SK-N-SH (cell line): Measurements from ENCODE around the gene ATP8B1. TPM values are rescaled to one million over a fixed set of nuclear protein-coding genes. Genes with fewer than 3 reads are reported as not detected.
A peak's percentile ranks its signal among the peaks of the same experiment; 100 is the strongest.

Source experiments
- CTCF ChIA-PET: fragments of 300-600, 350-600 bp; formaldehyde crosslinking; extraction: SDS; loops from one replicate; lab custom pipeline; 2021; lab: Yijun Ruan, JAX
- POLR2A ChIA-PET: fragments of 350-600 bp; sonication (Branson Sonifier 250); formaldehyde crosslinking; extraction: SDS; loops from one replicate; lab custom pipeline; 2020; ENCODE audit warnings: antibody characterized with exemption, inconsistent platforms; lab: Yijun Ruan, JAX
- DNase-seq: peaks from one replicate; pipeline ENCODE4 v3.0.0; 2012
- H2AFZ ChIP-seq: fragments of 200-600 bp; sonication (generic); 2 replicates; pipeline ENCODE4 v1.8.1; 2016; ENCODE audit warnings: antibody characterized with exemption, mild to moderate bottlenecking, low read depth
- H3F3A ChIP-seq: fragments of 200-600 bp; sonication (generic); replicated peaks from 2 replicates; pipeline ENCODE3; 2016; ENCODE audit warnings: antibody characterized with exemption, mild to moderate bottlenecking; ENCODE audit not compliant: insufficient read depth
- H3K27ac ChIP-seq, 2 experiments: fragments of 200-500 bp in 1 of 2; fragments of 200-600 bp in 1 of 2; sonication (Bioruptor generic) in 1 of 2; sonication (generic), shearing (Covaris generic) in 1 of 2; 2 replicates each; pipeline versions ENCODE4 v1.5.1 to v1.6.1; 2014 to 2016; ENCODE audit warnings: low read depth in 2 of 2, inconsistent platforms in 1 of 2, low read length in 1 of 2, mild to moderate bottlenecking in 1 of 2, mixed read lengths in 1 of 2
- H3K27me3 ChIP-seq: fragments of 200-600 bp; sonication (generic), shearing (Covaris generic); 2 replicates; pipeline ENCODE4 v1.6.1; 2016; ENCODE audit warnings: mixed run types; ENCODE audit not compliant: insufficient read depth
- H3K36me3 ChIP-seq, 2 experiments: fragments of 200-500 bp in 1 of 2; fragments of 200-600 bp in 1 of 2; sonication (Bioruptor generic) in 1 of 2; sonication (generic) in 1 of 2; replicated peaks in 1 of 2; 2 replicates each; pipeline versions ENCODE3 to v1.5.1; 2014 to 2016; ENCODE audit warnings: low read length in 1 of 2, mild to moderate bottlenecking in 1 of 2; ENCODE audit not compliant: insufficient read depth in 2 of 2, control insufficient read depth in 1 of 2
- H3K4me1 ChIP-seq, 2 experiments: fragments of 200-500 bp in 1 of 2; fragments of 200-600 bp in 1 of 2; sonication (Bioruptor generic) in 1 of 2; sonication (generic), shearing (Covaris generic) in 1 of 2; 2 replicates each; pipeline versions ENCODE4 v1.5.1 to v1.6.1; 2014 to 2016; ENCODE audit warnings: low read depth in 1 of 2, low read length in 1 of 2, mixed run types in 1 of 2; ENCODE audit not compliant: insufficient read depth in 2 of 2, control insufficient read depth in 1 of 2
- H3K4me2 ChIP-seq: fragments of 200-600 bp; sonication (generic), shearing (Covaris generic); 2 replicates; pipeline ENCODE4 v1.6.1; 2017; ENCODE audit warnings: mixed run types
- H3K4me3 ChIP-seq, 2 experiments: fragments of 200-500 bp in 1 of 2; fragments of 200-600 bp in 1 of 2; sonication (Bioruptor generic) in 1 of 2; sonication (generic), shearing (Covaris generic) in 1 of 2; 2 replicates each; pipeline versions ENCODE4 v1.5.1 to v1.8.1; 2014 to 2016; ENCODE audit warnings: low read depth in 2 of 2, inconsistent platforms in 1 of 2, low read length in 1 of 2, mild to moderate bottlenecking in 1 of 2, mixed read lengths in 1 of 2, moderate library complexity in 1 of 2
- H3K79me2 ChIP-seq: fragments of 200-600 bp; sonication (generic); 2 replicates; pipeline ENCODE4 v1.8.1; 2017; ENCODE audit warnings: mild to moderate bottlenecking; ENCODE audit not compliant: insufficient read depth
- H3K9ac ChIP-seq: fragments of 200-600 bp; sonication (generic); 2 replicates; pipeline ENCODE4 v1.6.1; 2017; ENCODE audit warnings: mixed run types
- H3K9me2 ChIP-seq: fragments of 200-600 bp; sonication (generic); 2 replicates; pipeline ENCODE4 v1.6.1; 2017; ENCODE audit warnings: mixed run types
- H3K9me3 ChIP-seq: fragments of 200-600 bp; sonication (generic); 2 replicates; pipeline ENCODE4 v1.6.1; 2017; ENCODE audit warnings: mixed run types, mild to moderate bottlenecking, moderate library complexity
- H4K20me1 ChIP-seq: fragments of 200-600 bp; sonication (generic); 2 replicates; pipeline ENCODE4 v1.6.1; 2017; ENCODE audit warnings: mild to moderate bottlenecking, mixed run types; ENCODE audit not compliant: insufficient read depth
- EZH2phosphoT487 ChIP-seq: fragments of 200-600 bp; sonication (generic); IDR thresholded peaks from 2 replicates; pipeline ENCODE4 v1.6.1; 2017; ENCODE audit warnings: low read depth, mixed run types, mild to moderate bottlenecking, antibody characterized with exemption, moderate library complexity, borderline replicate concordance
- FOSL2 ChIP-seq: IDR thresholded peaks from 2 replicates; pipeline ENCODE4 v1.4.0; 2012; ENCODE audit warnings: low read depth, mild to moderate bottlenecking, moderate library complexity, borderline replicate concordance
- FOXJ3 ChIP-seq: sonication (generic); formaldehyde crosslinking; IDR thresholded peaks from 2 replicates; pipeline ENCODE4 v1.5.1; 2020; ENCODE audit warnings: mild to moderate bottlenecking, missing genetic modification reagents
- FOXM1 ChIP-seq: IDR thresholded peaks from 2 replicates; pipeline ENCODE4 v1.4.0; 2012; ENCODE audit warnings: low read depth, mild to moderate bottlenecking
- GABPA ChIP-seq: IDR thresholded peaks from 2 replicates; pipeline ENCODE4 v1.4.0; 2012; ENCODE audit warnings: low read depth, mild to moderate bottlenecking
- MXI1 ChIP-seq: IDR thresholded peaks from 2 replicates; pipeline ENCODE4 v1.6.1; 2012; ENCODE audit warnings: mild to moderate bottlenecking, low read depth, low read length, improper control_type of control experiment
- RCOR1 ChIP-seq: fragments of 150-350 bp; IDR thresholded peaks from 2 replicates; pipeline ENCODE4 v1.6.1; 2017; ENCODE audit warnings: antibody characterized with exemption, low read length
- RFX5 ChIP-seq: IDR thresholded peaks from 2 replicates; pipeline ENCODE4 v1.6.1; 2012; ENCODE audit warnings: mild to moderate bottlenecking, improper control_type of control experiment, low read length
- TCF12 ChIP-seq: IDR thresholded peaks from 2 replicates; pipeline ENCODE4 v1.4.0; 2012
- WGBS: methylation state at CpG from one replicate; pipeline ENCODE4 v1.1.6; 2017; ENCODE audit warnings: low lambda C conversion rate; 5-methylcytosine and 5-hydroxymethylcytosine counted together
- polyA plus RNA-seq, 3 experiments: library from polyadenylated mRNA; depleted of rRNA; stranded (reverse); fragments of >200 nt; gene quantifications; 2 replicates each; pipeline ENCODE4 v1.2.3, GENCODE V29; 2012
- TF ChIP-seq, protein P1 (sequence below): fragments of 200-600 bp; sonication (generic); IDR thresholded peaks from 2 replicates; pipeline ENCODE4 v1.6.1; 2017; ENCODE audit warnings: antibody characterized with exemption, mild to moderate bottlenecking, moderate library complexity
- TF ChIP-seq, protein P2 (sequence below): IDR thresholded peaks from 2 replicates; pipeline ENCODE4 v1.4.0; 2012; ENCODE audit warnings: low read depth, borderline replicate concordance
- TF ChIP-seq, protein P3 (sequence below): IDR thresholded peaks from 2 replicates; pipeline ENCODE4 v1.4.0; 2012; ENCODE audit warnings: low read depth, borderline replicate concordance
- TF ChIP-seq, protein P4 (sequence below): fragments of 150-350 bp; IDR thresholded peaks from 2 replicates; pipeline ENCODE4 v1.6.1; 2016; ENCODE audit warnings: mild to moderate bottlenecking, low read depth, low read length
- TF ChIP-seq, protein P5 (sequence below): IDR thresholded peaks from 2 replicates; pipeline ENCODE4 v1.6.1; 2012; ENCODE audit warnings: mild to moderate bottlenecking, low read depth, low read length, moderate library complexity
- TF ChIP-seq, protein P6 (sequence below): fragments of 150-350 bp; IDR thresholded peaks from 2 replicates; pipeline ENCODE4 v1.6.1; 2017; ENCODE audit warnings: antibody characterized with exemption, low read length, low read depth, borderline replicate concordance

Gene ATP8B1
- polyA plus RNA-seq, 1 of the 3 experiments (the other 2 are of a cell fraction), result 43.8 TPM

DNA sequence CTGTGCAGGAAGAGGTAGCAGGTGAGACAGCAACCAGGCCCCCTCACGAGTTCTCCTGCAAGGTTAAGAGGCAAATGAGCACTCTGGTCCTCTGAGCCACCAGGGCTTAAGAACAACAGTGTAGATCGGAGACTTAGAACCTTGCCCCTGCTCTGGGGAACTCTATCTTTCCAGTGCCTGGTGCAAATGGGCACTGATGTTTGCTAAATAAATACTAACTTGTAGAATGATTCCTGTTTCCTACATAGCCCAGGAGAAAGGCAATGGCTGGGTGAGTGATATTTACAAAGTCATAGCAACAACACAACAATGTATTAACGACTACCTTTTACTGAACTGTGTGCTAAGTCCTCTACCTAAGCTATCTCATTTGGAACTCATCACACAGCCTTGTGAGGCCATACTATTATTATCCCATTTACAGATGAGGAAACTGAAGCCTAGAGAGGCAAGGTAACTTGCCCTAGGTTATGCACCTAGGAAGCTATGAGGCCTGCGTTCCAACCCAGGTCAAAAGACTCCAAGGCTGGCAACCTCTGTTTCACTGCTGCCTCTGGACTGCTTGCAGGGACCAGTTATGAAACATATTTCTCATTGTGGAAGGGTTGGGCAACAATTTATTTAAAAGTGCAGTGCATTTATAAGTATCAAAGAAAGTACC, 4.3 kb downstream of the ATP8B1 start:
- Histone ChIP-seq H3K9me3 (no peaks in the 10 kb centered on the region), H3K4me1 (peaks cover 13 to 30% of the 10 kb centered on the region in 2 experiments; a peak in 3 of 4 replicates), H4K20me1 (peaks cover 84% of the 10 kb centered on the region), H3K4me3 (no peak overlapping the region), H3F3A (peaks cover 7% of the 10 kb centered on the region), H3K27ac (no peak overlapping the region), H3K27me3 (no peaks in the 10 kb centered on the region), H3K36me3 (peaks cover 0 to 20% of the 10 kb centered on the region in 2 experiments), H3K79me2 (peaks cover 99% of the 10 kb centered on the region), H3K4me2 (peak overlapping the region; percentile 85), H3K9ac (no peak overlapping the region), H3K9me2 (no peaks in the 10 kb centered on the region), H2AFZ (no peak overlapping the region)
- CTCF ChIA-PET, result no interaction called here
- TF ChIP-seq, protein P1, sequence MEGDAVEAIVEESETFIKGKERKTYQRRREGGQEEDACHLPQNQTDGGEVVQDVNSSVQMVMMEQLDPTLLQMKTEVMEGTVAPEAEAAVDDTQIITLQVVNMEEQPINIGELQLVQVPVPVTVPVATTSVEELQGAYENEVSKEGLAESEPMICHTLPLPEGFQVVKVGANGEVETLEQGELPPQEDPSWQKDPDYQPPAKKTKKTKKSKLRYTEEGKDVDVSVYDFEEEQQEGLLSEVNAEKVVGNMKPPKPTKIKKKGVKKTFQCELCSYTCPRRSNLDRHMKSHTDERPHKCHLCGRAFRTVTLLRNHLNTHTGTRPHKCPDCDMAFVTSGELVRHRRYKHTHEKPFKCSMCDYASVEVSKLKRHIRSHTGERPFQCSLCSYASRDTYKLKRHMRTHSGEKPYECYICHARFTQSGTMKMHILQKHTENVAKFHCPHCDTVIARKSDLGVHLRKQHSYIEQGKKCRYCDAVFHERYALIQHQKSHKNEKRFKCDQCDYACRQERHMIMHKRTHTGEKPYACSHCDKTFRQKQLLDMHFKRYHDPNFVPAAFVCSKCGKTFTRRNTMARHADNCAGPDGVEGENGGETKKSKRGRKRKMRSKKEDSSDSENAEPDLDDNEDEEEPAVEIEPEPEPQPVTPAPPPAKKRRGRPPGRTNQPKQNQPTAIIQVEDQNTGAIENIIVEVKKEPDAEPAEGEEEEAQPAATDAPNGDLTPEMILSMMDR, result no peak
- TF ChIP-seq, protein P2, sequence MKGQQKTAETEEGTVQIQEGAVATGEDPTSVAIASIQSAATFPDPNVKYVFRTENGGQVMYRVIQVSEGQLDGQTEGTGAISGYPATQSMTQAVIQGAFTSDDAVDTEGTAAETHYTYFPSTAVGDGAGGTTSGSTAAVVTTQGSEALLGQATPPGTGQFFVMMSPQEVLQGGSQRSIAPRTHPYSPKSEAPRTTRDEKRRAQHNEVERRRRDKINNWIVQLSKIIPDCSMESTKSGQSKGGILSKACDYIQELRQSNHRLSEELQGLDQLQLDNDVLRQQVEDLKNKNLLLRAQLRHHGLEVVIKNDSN, result no peak
- TF ChIP-seq GABPA (no peak), MXI1 (no peak), TCF12 (no peak), RCOR1 (no peak), RFX5 (no peak), FOXM1 (no peak), FOXJ3 (CRISPR knock-in tag) (no peak), EZH2phosphoT487 (no peak), FOSL2 (no peak)
- TF ChIP-seq, protein P3, sequence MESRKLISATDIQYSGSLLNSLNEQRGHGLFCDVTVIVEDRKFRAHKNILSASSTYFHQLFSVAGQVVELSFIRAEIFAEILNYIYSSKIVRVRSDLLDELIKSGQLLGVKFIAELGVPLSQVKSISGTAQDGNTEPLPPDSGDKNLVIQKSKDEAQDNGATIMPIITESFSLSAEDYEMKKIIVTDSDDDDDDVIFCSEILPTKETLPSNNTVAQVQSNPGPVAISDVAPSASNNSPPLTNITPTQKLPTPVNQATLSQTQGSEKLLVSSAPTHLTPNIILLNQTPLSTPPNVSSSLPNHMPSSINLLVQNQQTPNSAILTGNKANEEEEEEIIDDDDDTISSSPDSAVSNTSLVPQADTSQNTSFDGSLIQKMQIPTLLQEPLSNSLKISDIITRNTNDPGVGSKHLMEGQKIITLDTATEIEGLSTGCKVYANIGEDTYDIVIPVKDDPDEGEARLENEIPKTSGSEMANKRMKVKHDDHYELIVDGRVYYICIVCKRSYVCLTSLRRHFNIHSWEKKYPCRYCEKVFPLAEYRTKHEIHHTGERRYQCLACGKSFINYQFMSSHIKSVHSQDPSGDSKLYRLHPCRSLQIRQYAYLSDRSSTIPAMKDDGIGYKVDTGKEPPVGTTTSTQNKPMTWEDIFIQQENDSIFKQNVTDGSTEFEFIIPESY, result no peak
- TF ChIP-seq, protein P4, sequence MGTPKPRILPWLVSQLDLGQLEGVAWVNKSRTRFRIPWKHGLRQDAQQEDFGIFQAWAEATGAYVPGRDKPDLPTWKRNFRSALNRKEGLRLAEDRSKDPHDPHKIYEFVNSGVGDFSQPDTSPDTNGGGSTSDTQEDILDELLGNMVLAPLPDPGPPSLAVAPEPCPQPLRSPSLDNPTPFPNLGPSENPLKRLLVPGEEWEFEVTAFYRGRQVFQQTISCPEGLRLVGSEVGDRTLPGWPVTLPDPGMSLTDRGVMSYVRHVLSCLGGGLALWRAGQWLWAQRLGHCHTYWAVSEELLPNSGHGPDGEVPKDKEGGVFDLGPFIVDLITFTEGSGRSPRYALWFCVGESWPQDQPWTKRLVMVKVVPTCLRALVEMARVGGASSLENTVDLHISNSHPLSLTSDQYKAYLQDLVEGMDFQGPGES, result no peak
- TF ChIP-seq, protein P5, sequence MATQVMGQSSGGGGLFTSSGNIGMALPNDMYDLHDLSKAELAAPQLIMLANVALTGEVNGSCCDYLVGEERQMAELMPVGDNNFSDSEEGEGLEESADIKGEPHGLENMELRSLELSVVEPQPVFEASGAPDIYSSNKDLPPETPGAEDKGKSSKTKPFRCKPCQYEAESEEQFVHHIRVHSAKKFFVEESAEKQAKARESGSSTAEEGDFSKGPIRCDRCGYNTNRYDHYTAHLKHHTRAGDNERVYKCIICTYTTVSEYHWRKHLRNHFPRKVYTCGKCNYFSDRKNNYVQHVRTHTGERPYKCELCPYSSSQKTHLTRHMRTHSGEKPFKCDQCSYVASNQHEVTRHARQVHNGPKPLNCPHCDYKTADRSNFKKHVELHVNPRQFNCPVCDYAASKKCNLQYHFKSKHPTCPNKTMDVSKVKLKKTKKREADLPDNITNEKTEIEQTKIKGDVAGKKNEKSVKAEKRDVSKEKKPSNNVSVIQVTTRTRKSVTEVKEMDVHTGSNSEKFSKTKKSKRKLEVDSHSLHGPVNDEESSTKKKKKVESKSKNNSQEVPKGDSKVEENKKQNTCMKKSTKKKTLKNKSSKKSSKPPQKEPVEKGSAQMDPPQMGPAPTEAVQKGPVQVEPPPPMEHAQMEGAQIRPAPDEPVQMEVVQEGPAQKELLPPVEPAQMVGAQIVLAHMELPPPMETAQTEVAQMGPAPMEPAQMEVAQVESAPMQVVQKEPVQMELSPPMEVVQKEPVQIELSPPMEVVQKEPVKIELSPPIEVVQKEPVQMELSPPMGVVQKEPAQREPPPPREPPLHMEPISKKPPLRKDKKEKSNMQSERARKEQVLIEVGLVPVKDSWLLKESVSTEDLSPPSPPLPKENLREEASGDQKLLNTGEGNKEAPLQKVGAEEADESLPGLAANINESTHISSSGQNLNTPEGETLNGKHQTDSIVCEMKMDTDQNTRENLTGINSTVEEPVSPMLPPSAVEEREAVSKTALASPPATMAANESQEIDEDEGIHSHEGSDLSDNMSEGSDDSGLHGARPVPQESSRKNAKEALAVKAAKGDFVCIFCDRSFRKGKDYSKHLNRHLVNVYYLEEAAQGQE, result no peak
- TF ChIP-seq, protein P6, sequence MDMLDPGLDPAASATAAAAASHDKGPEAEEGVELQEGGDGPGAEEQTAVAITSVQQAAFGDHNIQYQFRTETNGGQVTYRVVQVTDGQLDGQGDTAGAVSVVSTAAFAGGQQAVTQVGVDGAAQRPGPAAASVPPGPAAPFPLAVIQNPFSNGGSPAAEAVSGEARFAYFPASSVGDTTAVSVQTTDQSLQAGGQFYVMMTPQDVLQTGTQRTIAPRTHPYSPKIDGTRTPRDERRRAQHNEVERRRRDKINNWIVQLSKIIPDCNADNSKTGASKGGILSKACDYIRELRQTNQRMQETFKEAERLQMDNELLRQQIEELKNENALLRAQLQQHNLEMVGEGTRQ, result no peak
- DNase-seq, result no peak
- WGBS, result 94% methylated on average over 3 of the region's 4 CpGs
- POLR2A ChIA-PET, result no interaction called here
